K562 (cell line): ENCODE measurements around the gene PCSK6. TPM values are rescaled to one million over a fixed set of nuclear protein-coding genes. Genes with fewer than 3 reads are reported as not detected.
A peak's percentile ranks its signal among the peaks of the same experiment; 100 is the strongest.

Experiments
- ATF7 ChIP-seq: fragments of 450-650 bp; IDR thresholded peaks from 2 replicates; pipeline ENCODE4 v1.7.1; 2014; ENCODE audit warnings: mild to moderate bottlenecking, moderate library complexity
- CBX8 ChIP-seq: fragments of 200-600 bp; sonication (generic); IDR thresholded peaks from 2 replicates; pipeline ENCODE4 v1.6.1; 2012; ENCODE audit warnings: borderline replicate concordance, mixed run types, low read depth, mild to moderate bottlenecking, moderate library complexity, mixed read lengths, low read length, control low read depth, inconsistent platforms; ENCODE audit not compliant: poor library complexity, severe bottlenecking; ENCODE audit errors: extremely low read depth
- CHD2 ChIP-seq: IDR thresholded peaks from 2 replicates; pipeline ENCODE4 v1.6.1; 2011; ENCODE audit warnings: low read depth, low read length
- EP400 ChIP-seq: fragments of 450-650 bp; IDR thresholded peaks from 2 replicates; pipeline ENCODE4 v1.6.1; 2017; ENCODE audit warnings: antibody characterized with exemption, mild to moderate bottlenecking, moderate library complexity
- HDAC2 ChIP-seq: fragments of 450-650 bp; IDR thresholded peaks from 2 replicates; pipeline ENCODE4 v1.6.1; 2016; ENCODE audit warnings: mild to moderate bottlenecking
- HDGF ChIP-seq: fragments of 450-650 bp; IDR thresholded peaks from 2 replicates; pipeline ENCODE4 v1.6.1; 2016
- KDM5B ChIP-seq: fragments of 200-600 bp; sonication (generic); IDR thresholded peaks from 2 replicates; pipeline ENCODE4 v1.6.1; 2012; ENCODE audit warnings: low read depth, mild to moderate bottlenecking, moderate library complexity, low read length, control low read depth, inconsistent platforms; ENCODE audit not compliant: insufficient replicate concordance
- PHB ChIP-seq: fragments of 250-450 bp; sonication (Bioruptor Pico); IDR thresholded peaks from 2 replicates; pipeline ENCODE4 v1.5.0; 2021
- PRMT5 ChIP-seq: sonication (generic); formaldehyde crosslinking; IDR thresholded peaks from 2 replicates; pipeline ENCODE4 v1.5.0; 2020; ENCODE audit warnings: missing genetic modification reagents
- TAF15 ChIP-seq: fragments of 200-400 bp; formaldehyde crosslinking; IDR thresholded peaks from 2 replicates; pipeline ENCODE4 v1.6.1; 2017; ENCODE audit warnings: mild to moderate bottlenecking, low read depth, low read length, moderate library complexity
- TAF9B ChIP-seq: fragments of 450-650 bp; IDR thresholded peaks from 2 replicates; pipeline ENCODE4 v1.6.1; 2018; ENCODE audit warnings: mild to moderate bottlenecking; ENCODE audit not compliant: partially characterized antibody
- TBL1XR1 ChIP-seq, 2 experiments: IDR thresholded peaks; 2 replicates each; pipeline ENCODE4 v1.6.1; 2012; ENCODE audit warnings: improper control_type of control experiment in 2 of 2, low read length in 2 of 2, mild to moderate bottlenecking in 1 of 2
- U2AF1 ChIP-seq: fragments of 200-400 bp; formaldehyde crosslinking; optimal IDR thresholded peaks from 2 replicates; pipeline ENCODE3; 2017; ENCODE audit warnings: mild to moderate bottlenecking, low read depth, low read length, moderate library complexity
- ZC3H8 ChIP-seq: fragments of 450-650 bp; IDR thresholded peaks from 2 replicates; pipeline ENCODE4 v1.6.1; 2017
- ZEB2 ChIP-seq: fragments of 450-650 bp; IDR thresholded peaks from 2 replicates; pipeline ENCODE4 v1.6.1; 2016
- ZFP1 ChIP-seq: fragments of 450-650 bp; formaldehyde crosslinking; IDR thresholded peaks from 2 replicates; pipeline ENCODE4 v1.4.0; 2020; ENCODE audit warnings: mild to moderate bottlenecking, mixed read lengths
- ZNF347 ChIP-seq: fragments of 450-650 bp; formaldehyde crosslinking; IDR thresholded peaks from 2 replicates; pipeline ENCODE4 v1.4.0; 2020; ENCODE audit warnings: low read depth, mild to moderate bottlenecking, moderate library complexity
- ZNF764 ChIP-seq: fragments of 250-450 bp; sonication (Bioruptor Pico); IDR thresholded peaks from 2 replicates; pipeline ENCODE4 v1.4.0; 2020; ENCODE audit warnings: low read depth, mild to moderate bottlenecking, moderate library complexity
- ZNF79 ChIP-seq: fragments of 250-450 bp; sonication (Bioruptor Pico); IDR thresholded peaks from 2 replicates; pipeline ENCODE4 v1.4.0; 2020; ENCODE audit warnings: low read depth, mild to moderate bottlenecking, moderate library complexity
- polyA plus RNA-seq, 8 experiments: library from polyadenylated mRNA; depleted of rRNA in 4 of 8; stranded (reverse) in 5 of 8; unstranded in 3 of 8; fragments of >200 nt; fragmentation: Nextera tagmentation in 2 of 8; fragmentation: Illumina TruSeq in 1 of 8; extraction: Ambion mirVana in 2 of 8; extraction: Trizol in 1 of 8; gene quantifications; 2 replicates each; pipeline versions ENCODE4 v1.2.1 to v1.2.3, GENCODE V29; 2011 to 2014; ENCODE audit warnings: inconsistent platforms in 1 of 8, missing spikeins in 1 of 8
- total RNA-seq, 7 experiments: library from RNA; depleted of rRNA in 6 of 7; stranded (reverse); fragments of >200 nt in 6 of 7; fragmentation: Illumina TruSeq in 2 of 7; extraction: Trizol in 2 of 7; gene quantifications; 2 replicates each; pipeline versions ENCODE4 v1.2.1 to v1.2.3, GENCODE V29; 2011 to 2021; ENCODE audit warnings: low replicate concordance in 1 of 7
- TF ChIP-seq, protein P1 (sequence below): fragments of 450-650 bp; IDR thresholded peaks from 2 replicates; pipeline ENCODE4 v1.7.1; 2018; ENCODE audit warnings: mild to moderate bottlenecking, low read depth; ENCODE audit not compliant: partially characterized antibody
- TF ChIP-seq, protein P2 (sequence below): fragments of 250-450 bp; sonication (Bioruptor Pico); IDR thresholded peaks from 2 replicates; pipeline ENCODE4 v1.9.0; 2021; ENCODE audit warnings: mild to moderate bottlenecking
- TF ChIP-seq, protein P3 (sequence below): fragments of 450-650 bp; formaldehyde crosslinking; IDR thresholded peaks from 2 replicates; pipeline ENCODE4 v1.4.0; 2020; ENCODE audit warnings: mild to moderate bottlenecking, moderate library complexity
- TF ChIP-seq, protein P4 (sequence below): IDR thresholded peaks from 2 replicates; pipeline ENCODE4 v1.6.1; 2012; ENCODE audit warnings: low read depth, low read length, improper control_type of control experiment, borderline replicate concordance

PCSK6 gene
- total and polyA plus RNA-seq, 9 of the 15 experiments (the other 6 are each of a cell fraction or from before 2014, with no cell fraction given) = 2.2 to 32.6 (median 14.5) TPM

DNA sequence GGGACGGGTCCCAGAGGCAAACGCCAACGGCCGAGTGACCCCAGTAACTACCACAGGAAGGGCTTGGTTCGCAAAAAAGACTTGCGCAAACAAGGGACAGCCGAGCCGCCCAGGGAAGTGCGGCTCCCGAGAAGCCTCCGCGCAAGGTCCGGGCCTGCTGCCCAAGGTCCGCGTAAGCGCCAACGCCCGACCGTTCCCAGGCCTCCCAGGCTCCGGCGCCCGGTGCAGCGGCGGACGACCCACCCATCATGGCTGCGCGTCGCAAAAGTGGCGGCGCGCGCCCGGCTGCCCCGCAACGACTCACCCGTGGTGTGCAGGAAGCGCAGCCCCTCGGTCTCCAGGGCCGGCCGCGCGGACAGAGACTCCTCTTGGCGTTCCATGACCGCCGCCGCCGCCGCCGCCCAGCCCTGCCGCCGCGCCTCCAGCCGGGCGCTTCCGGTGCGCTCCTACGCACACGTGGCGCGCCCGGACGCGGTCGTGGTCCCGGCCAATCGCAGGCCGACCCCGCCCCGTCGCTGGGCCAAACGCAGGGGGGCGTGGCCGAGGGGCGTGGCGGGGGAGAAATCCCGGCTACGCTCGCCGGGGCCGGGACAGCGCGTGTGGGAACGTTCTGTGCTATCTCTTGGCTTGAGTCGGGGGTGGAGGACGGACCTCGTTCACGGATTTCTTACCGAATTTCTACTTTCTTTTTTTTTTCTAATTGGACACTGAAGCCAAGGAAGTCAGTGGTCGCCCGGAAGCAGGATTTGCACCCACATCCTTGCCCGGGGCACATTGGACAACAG is 212.3 kb downstream of the PCSK6 start, which contains the start of gene SELENOS (continued):
- TF ChIP-seq, protein P1, sequence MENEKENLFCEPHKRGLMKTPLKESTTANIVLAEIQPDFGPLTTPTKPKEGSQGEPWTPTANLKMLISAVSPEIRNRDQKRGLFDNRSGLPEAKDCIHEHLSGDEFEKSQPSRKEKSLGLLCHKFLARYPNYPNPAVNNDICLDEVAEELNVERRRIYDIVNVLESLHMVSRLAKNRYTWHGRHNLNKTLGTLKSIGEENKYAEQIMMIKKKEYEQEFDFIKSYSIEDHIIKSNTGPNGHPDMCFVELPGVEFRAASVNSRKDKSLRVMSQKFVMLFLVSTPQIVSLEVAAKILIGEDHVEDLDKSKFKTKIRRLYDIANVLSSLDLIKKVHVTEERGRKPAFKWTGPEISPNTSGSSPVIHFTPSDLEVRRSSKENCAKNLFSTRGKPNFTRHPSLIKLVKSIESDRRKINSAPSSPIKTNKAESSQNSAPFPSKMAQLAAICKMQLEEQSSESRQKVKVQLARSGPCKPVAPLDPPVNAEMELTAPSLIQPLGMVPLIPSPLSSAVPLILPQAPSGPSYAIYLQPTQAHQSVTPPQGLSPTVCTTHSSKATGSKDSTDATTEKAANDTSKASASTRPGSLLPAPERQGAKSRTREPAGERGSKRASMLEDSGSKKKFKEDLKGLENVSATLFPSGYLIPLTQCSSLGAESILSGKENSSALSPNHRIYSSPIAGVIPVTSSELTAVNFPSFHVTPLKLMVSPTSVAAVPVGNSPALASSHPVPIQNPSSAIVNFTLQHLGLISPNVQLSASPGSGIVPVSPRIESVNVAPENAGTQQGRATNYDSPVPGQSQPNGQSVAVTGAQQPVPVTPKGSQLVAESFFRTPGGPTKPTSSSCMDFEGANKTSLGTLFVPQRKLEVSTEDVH = no peak
- TF ChIP-seq HDAC2 (peak; percentile 40), TAF15 (no peak), TBL1XR1 (IDR thresholded peaks at IDR 0.05; ENCODE audit: low read length in 2 of 2) (no peak), ZNF79 (CRISPR knock-in tag) (no peak), PRMT5 (no peak), CHD2 (no peak), ZFP1 (CRISPR knock-in tag) (no peak), PHB (CRISPR knock-in tag) (no peak), ZNF347 (CRISPR knock-in tag) (no peak), ATF7 (peak; percentile 75), HDGF (no peak), ZC3H8 (no peak), ZEB2 (no peak), U2AF1 (peak; percentile 70), EP400 (peak; percentile 74; the same call in 1 of the 2 replicates), ZNF764 (CRISPR knock-in tag) (no peak), TAF9B (no peak), CBX8 (no peak), KDM5B (peak; percentile 46)
- TF ChIP-seq, protein P2, sequence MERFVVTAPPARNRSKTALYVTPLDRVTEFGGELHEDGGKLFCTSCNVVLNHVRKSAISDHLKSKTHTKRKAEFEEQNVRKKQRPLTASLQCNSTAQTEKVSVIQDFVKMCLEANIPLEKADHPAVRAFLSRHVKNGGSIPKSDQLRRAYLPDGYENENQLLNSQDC (CRISPR knock-in tag) = 0 out of 2 replicates have a peak, but pooled peaks have one; percentile 20
- TF ChIP-seq, protein P3, sequence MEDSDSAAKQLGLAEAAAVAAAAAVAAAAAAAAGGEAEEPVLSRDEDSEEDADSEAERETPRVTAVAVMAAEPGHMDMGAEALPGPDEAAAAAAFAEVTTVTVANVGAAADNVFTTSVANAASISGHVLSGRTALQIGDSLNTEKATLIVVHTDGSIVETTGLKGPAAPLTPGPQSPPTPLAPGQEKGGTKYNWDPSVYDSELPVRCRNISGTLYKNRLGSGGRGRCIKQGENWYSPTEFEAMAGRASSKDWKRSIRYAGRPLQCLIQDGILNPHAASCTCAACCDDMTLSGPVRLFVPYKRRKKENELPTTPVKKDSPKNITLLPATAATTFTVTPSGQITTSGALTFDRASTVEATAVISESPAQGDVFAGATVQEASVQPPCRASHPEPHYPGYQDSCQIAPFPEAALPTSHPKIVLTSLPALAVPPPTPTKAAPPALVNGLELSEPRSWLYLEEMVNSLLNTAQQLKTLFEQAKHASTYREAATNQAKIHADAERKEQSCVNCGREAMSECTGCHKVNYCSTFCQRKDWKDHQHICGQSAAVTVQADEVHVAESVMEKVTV (CRISPR knock-in tag) = no peak
- TF ChIP-seq, protein P4, sequence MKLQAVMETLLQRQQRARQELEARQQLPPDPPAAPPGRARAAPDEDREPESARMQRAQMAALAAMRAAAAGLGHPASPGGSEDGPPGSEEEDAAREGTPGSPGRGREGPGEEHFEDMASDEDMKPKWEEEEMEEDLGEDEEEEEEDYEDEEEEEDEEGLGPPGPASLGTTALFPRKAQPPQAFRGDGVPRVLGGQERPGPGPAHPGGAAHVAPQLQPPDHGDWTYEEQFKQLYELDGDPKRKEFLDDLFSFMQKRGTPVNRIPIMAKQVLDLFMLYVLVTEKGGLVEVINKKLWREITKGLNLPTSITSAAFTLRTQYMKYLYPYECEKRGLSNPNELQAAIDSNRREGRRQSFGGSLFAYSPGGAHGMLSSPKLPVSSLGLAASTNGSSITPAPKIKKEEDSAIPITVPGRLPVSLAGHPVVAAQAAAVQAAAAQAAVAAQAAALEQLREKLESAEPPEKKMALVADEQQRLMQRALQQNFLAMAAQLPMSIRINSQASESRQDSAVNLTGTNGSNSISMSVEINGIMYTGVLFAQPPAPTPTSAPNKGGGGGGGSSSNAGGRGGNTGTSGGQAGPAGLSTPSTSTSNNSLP = no peak
